GM12878 (cell line): ENCODE measurements around the gene TECR. TPM values are rescaled to one million over a fixed set of nuclear protein-coding genes. Genes with fewer than 3 reads are reported as not detected.

Experiments used
- ATAC-seq: fragments of 200-7000 bp; cut with Tn5 transposase; 3 replicates; pipeline ENCODE4 v1.9.1; 2020; ENCODE audit warnings: mild to moderate bottlenecking, moderate library complexity
- BruUV-seq: library from RNA; stranded (reverse); fragments of 400-500 nt; replicated peaks from 2 replicates; lab custom pipeline; 2021; lab: Mats Ljungman, UMichigan
- CTCF ChIA-PET: fragments of 300-600 bp; sonication (Branson Sonifier 250); formaldehyde crosslinking; extraction: SDS; loops from one replicate; lab custom pipeline; 2021; ENCODE audit warnings: inconsistent platforms; lab: Yijun Ruan, JAX
- POLR2A ChIA-PET: fragments of 350-600 bp; formaldehyde crosslinking; extraction: SDS; loops from one replicate; lab custom pipeline; 2021; ENCODE audit warnings: inconsistent platforms; lab: Charles Lee
- RAD21 ChIA-PET: fragments of 300-600 bp; sonication (Branson Sonifier 250); formaldehyde crosslinking; loops from one replicate; lab custom pipeline; 2023; ENCODE audit warnings: antibody characterized with exemption; ENCODE audit not compliant: unreplicated experiment; lab: Charles Lee
- SMC1A ChIA-PET: fragments of 300-600 bp; sonication (Branson Sonifier 250); formaldehyde crosslinking; loops from one replicate; lab custom pipeline; 2023; ENCODE audit not compliant: unreplicated experiment, uncharacterized antibody; lab: Charles Lee
- DNase-seq: peaks from one replicate; pipeline ENCODE4 v3.0.0-alpha.2; 2011; ENCODE audit warnings: low read depth, low spot score
- FAIRE-seq: peaks from 3 replicates; lab custom pipeline; 2011; peaks lifted over from hg19 to GRCh38; lab: Jason Lieb, UNC
- H2AFZ ChIP-seq: 2 replicates; pipeline ENCODE4 v1.6.0; 2011; ENCODE audit warnings: low read depth, low read length, control low read depth; ENCODE audit not compliant: control insufficient read depth
- H3K27ac ChIP-seq: 2 replicates; pipeline ENCODE4 v1.5.1; 2011; ENCODE audit warnings: control low read depth; ENCODE audit not compliant: control insufficient read depth, insufficient read depth
- H3K27me3 ChIP-seq, 2 experiments: replicated peaks in 1 of 2; 2 replicates each; pipeline versions ENCODE4 v1.6.0 to v1.6.1; 2011; ENCODE audit warnings: low read length in 1 of 2; ENCODE audit not compliant: control insufficient read depth in 2 of 2, insufficient read depth in 2 of 2
- H3K36me3 ChIP-seq, 2 experiments: 2 replicates each; pipeline ENCODE4 v1.5.1; 2011; ENCODE audit warnings: low read length in 1 of 2; ENCODE audit not compliant: control insufficient read depth in 2 of 2, insufficient read depth in 2 of 2
- H3K4me1 ChIP-seq: 2 replicates; pipeline ENCODE4 v1.6.1; 2011; ENCODE audit warnings: mild to moderate bottlenecking, low read length, moderate library complexity, mixed read lengths; ENCODE audit not compliant: control insufficient read depth, insufficient read depth
- H3K4me2 ChIP-seq: 2 replicates; pipeline ENCODE4 v1.6.0; 2011; ENCODE audit warnings: control low read depth; ENCODE audit not compliant: control insufficient read depth, insufficient read depth
- H3K4me3 ChIP-seq: fragments of 200-600 bp; sonication (generic); 2 replicates; pipeline ENCODE4 v1.5.1; 2016
- H3K79me2 ChIP-seq: 2 replicates; pipeline ENCODE4 v1.6.0; 2011; ENCODE audit warnings: low read length; ENCODE audit not compliant: control insufficient read depth, insufficient read depth
- H3K9ac ChIP-seq: 2 replicates; pipeline ENCODE4 v1.8.0; 2011; ENCODE audit warnings: low read length, control low read depth, mixed read lengths; ENCODE audit not compliant: control insufficient read depth, insufficient read depth
- H3K9me3 ChIP-seq: replicated peaks from 3 replicates; pipeline ENCODE4 v1.5.1; 2011; ENCODE audit warnings: mild to moderate bottlenecking, low read length; ENCODE audit not compliant: control insufficient read depth, insufficient read depth
- H4K20me1 ChIP-seq: 2 replicates; pipeline ENCODE4 v1.6.0; 2011; ENCODE audit not compliant: control insufficient read depth, insufficient read depth
- CREM ChIP-seq: IDR thresholded peaks from 2 replicates; pipeline ENCODE4 v1.6.1; 2014; ENCODE audit warnings: antibody characterized with exemption, low read depth
- ETV6 ChIP-seq, 2 experiments: fragments of 450-650 bp in 1 of 2; IDR thresholded peaks in 1 of 2; conservative IDR thresholded peaks in 1 of 2; 2 replicates each; pipeline ENCODE4 v1.6.1; 2014; ENCODE audit warnings: antibody characterized with exemption in 1 of 2, borderline replicate concordance in 1 of 2, low read depth in 1 of 2, mild to moderate bottlenecking in 1 of 2, moderate library complexity in 1 of 2
- HDAC6 ChIP-seq: fragments of 200-600 bp; sonication (generic); IDR thresholded peaks from one replicate; pipeline ENCODE4 v1.8.0; 2017; ENCODE audit warnings: antibody characterized with exemption; ENCODE audit not compliant: unreplicated experiment
- NFXL1 ChIP-seq: fragments of 450-650 bp; IDR thresholded peaks from 2 replicates; pipeline ENCODE4 v1.6.1; 2017; ENCODE audit warnings: antibody characterized with exemption, mild to moderate bottlenecking, borderline replicate concordance
- SMC3 ChIP-seq: IDR thresholded peaks from 2 replicates; pipeline ENCODE4 v1.6.1; 2011; ENCODE audit warnings: low read length, improper control_type of control experiment, borderline replicate concordance
- STAT1 ChIP-seq: fragments of 450-650 bp; conservative IDR thresholded peaks from 2 replicates; pipeline ENCODE4 v1.6.1; 2014; ENCODE audit warnings: antibody characterized with exemption, mild to moderate bottlenecking
- SUPT20H ChIP-seq: IDR thresholded peaks from 2 replicates; pipeline ENCODE4 v1.6.1; 2011; ENCODE audit warnings: low read depth, mild to moderate bottlenecking, low read length, moderate library complexity, borderline replicate concordance; ENCODE audit not compliant: control insufficient read depth
- WGBS: methylation state at CpG from one replicate; pipeline ENCODE4 v1.1.6; 2016; ENCODE audit warnings: low lambda C conversion rate; ENCODE audit not compliant: insufficient replicate concordance, insufficient coverage; ENCODE audit errors: missing lambda C conversion rate; 5-methylcytosine and 5-hydroxymethylcytosine counted together
- in situ Hi-C: fragments of 300-500 bp; cut with MboI; formaldehyde crosslinking; loops from 9 replicates; pipeline ENCODE4 v1.14.3; 2018; ENCODE audit warnings: mixed read lengths
- intact Hi-C: fragments of 100-400 bp; cut with micrococcal nuclease; formaldehyde crosslinking; loops from one replicate; pipeline ENCODE4 v1.14.2; 2022; ENCODE audit not compliant: unreplicated experiment
- polyA plus RNA-seq, 11 experiments: library from polyadenylated mRNA; depleted of rRNA in 4 of 11; unstranded in 6 of 11; stranded (reverse) in 5 of 11; fragments of >200 nt; fragmentation: Nextera tagmentation in 4 of 11; fragmentation: Illumina TruSeq in 1 of 11; extraction: Ambion mirVana in 4 of 11; extraction: Trizol in 1 of 11; gene quantifications; 1 replicate in 1 of 11; 2 replicates in 10 of 11; pipeline versions ENCODE4 v1.2.1 to v1.2.3, GENCODE V29; 2011 to 2016; ENCODE audit warnings: inconsistent platforms in 2 of 11, missing spikeins in 2 of 11, low read depth in 1 of 11
- total RNA-seq, 4 experiments: library from RNA; depleted of rRNA in 3 of 4; stranded (reverse); fragments of >200 nt in 3 of 4; fragmentation: Illumina TruSeq in 1 of 4; extraction: Trizol in 1 of 4; gene quantifications; 2 replicates each; pipeline versions ENCODE4 v1.2.1 to v1.2.3, GENCODE V29; 2013 to 2021

The TECR gene
- total and polyA plus RNA-seq, 10 of the 15 experiments (the other 5 are each of a cell fraction or from before 2014, with no cell fraction given) = 9.6 to 157 (median 64.2) TPM

DNA sequence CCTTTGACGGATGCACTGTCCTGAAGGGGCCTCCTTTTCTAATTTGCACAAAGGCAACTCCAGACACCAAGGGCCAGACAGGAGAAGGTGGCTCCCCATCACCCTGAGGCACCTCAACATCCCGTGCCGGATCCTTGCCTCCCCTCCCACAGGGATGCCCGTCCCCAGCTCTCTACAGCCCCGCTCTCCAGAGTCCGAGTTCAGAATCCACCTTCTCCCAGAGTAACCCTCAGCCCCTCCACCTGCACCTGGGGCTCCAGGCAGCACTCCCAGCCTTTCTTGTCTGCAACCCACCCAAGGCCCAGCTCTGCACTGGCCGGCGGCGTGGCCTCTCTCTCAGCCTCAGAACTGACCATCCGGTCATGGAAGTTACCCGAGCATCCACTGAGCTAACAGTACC is 37.7 kb downstream of the TECR start:
- no peak overlapping the region for H3K4me2 ChIP-seq
- peaks cover 22% of the 10 kb centered on the region for H3K79me2 ChIP-seq
- no peak overlapping the region for H3K9ac ChIP-seq
- DNase-seq = no peak
- FAIRE-seq = no peak
- WGBS = 88% methylated on average over 11 of the region's 11 CpGs
- peaks cover 0 to 12% of the 10 kb centered on the region in 2 experiments; a peak in 3 of 4 replicates for H3K36me3 ChIP-seq
- no peak overlapping the region for H3K4me3 ChIP-seq
- intact Hi-C loops (no loop called here), in situ Hi-C loops (loop anchor here (5.0 kb wide), 1 partner anchor 325 kb away; no protein-coding TSS in a partner anchor)
- no peak overlapping the region for H2AFZ ChIP-seq
- no peaks in the 10 kb centered on the region for H3K27me3 ChIP-seq
- ChIA-PET CTCF (no interaction called here), POLR2A (no interaction called here), RAD21 (no interaction called here), SMC1A (interaction anchor here (1.8 kb wide), 1 partner anchor 119 kb away, joined by 4 read pairs; no protein-coding TSS in a partner anchor)
- no peak for ATAC-seq
- BruUV-seq = no TSS peak
- H3K9me3 ChIP-seq = no peaks in the 10 kb centered on the region
- no peaks in the 10 kb centered on the region for H4K20me1 ChIP-seq
- peaks cover 6% of the 10 kb centered on the region for H3K4me1 ChIP-seq
- TF ChIP-seq HDAC6 (no peak), CREM (no peak), SMC3 (no peak), NFXL1 (no peak), STAT1 (no peak), ETV6 (conservative IDR thresholded peaks at IDR 0.05 in 1 of 2, IDR thresholded peaks at IDR 0.05 in 1 of 2; ENCODE audit: borderline replicate concordance in 1 of 2, low read depth in 1 of 2) (no peak), SUPT20H (no peak)
- H3K27ac ChIP-seq = no peak overlapping the region
